HG03103 (cell line): ENCODE measurements around the gene SHLD2.
"Not testable (repeated sequence)": the region's sequence is repeated elsewhere in the genome, so short reads cannot be mapped to it uniquely, and the experiment has no call there.

Source experiments
- ATAC-seq: cut with Tn5 transposase; IDR thresholded peaks from one replicate; pipeline ENCODE4 v1.9.1; 2021; ENCODE audit warnings: low read depth; ENCODE audit not compliant: unreplicated experiment

The SHLD2 gene

DNA sequence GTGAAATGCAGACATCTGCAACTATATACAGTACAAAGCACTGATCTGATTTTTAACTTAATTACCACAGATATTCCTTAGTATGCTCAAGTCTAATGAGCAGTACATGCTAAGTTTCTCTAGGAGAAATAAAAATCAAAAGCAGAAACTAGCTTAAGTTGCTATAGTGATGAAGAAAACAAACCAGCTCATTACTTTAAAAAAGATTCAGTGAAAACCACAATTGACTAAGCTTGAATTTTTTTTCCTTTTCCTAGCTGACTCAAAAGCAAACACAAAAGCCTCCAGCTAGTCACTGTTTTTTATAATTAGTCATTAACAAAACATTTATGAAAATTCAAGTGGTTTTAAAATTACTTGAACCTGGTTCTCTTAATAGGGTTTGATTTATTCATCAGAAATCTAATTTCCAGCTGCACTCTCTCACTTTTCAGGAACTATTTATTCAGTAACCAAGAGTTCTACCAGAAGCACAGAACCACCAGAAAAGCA is 10.7 kb upstream of the SHLD2 start:
- not testable (repeated sequence) for ATAC-seq

DNA sequence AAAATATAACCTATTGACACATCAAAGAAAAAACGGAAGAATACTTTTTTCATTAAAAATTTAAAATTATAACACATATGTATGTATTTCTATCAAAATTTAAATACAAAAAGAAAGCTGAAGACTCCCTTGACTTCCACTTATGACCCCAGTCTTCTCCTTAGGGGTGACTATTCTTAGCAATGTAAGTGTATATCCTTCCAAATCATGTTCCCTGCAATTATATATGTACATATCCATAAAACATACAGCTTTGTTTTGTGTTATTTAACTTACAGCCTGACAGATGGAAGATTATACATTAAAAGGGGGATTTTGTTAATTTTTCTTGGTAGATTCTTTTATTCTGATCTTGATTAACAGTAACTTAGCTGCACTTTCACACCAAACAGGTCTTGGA is 9.5 kb upstream of the SHLD2 start:
- ATAC-seq, result no peak

GRCh38 chr10:87089746-87090145 is 5.3 kb upstream of the SHLD2 start:
- ATAC-seq, result no peak

GRCh38 chr10:87090779-87091178 is 4.2 kb upstream of the SHLD2 start:
- ATAC-seq, result no peak

GRCh38 chr10:87092376-87092860 is 2.6 kb upstream of the SHLD2 start:
- ATAC-seq, result no peak

- no peak for ATAC-seq
These were observed 2.0 kb upstream of the SHLD2 start for GRCh38 chr10:87092861-87093631.

GRCh38 chr10:87093632-87094372 is 1.2 kb upstream of the SHLD2 start:
- ATAC-seq, result peak; percentile 5

DNA sequence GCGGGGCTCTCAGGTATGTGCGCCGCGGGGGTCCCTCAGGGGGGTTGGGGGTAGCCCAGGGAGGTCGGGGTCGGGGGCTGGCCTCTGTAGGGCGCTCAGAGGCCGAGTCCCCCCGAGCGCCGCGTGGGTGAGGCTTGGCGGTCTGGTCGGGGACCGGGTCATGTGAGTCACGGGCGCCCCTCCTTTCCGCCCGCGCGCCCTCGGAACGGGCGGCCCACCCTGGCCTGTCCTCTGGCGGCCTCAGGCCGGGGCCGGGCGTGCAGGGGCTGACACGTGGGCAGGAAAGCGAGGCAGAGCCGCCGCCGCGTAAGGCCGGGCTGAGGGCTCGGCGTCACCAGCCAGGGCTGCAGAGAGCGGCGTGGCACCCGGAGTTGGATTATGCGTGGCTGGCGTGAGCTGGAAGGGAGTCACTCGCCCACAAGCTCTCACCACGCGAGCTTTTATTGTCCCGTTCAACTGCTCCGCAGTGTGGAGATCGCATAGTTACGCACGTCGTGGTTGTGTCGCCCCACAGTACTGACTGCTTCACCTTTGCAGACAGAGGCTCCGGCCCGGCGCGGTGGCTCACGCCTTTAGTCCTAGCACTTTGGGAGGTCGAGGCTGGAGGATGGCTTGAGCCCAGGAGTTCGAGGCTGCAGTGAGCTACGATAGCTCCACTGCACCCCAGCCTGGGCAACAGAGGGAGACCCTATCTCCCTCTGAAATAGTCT is 385 bp downstream of the SHLD2 start:
- ATAC-seq, result peak; percentile 48

- no peak for ATAC-seq
These were observed 7.0 kb downstream of the SHLD2 start for GRCh38 chr10:87101996-87102395.

DNA sequence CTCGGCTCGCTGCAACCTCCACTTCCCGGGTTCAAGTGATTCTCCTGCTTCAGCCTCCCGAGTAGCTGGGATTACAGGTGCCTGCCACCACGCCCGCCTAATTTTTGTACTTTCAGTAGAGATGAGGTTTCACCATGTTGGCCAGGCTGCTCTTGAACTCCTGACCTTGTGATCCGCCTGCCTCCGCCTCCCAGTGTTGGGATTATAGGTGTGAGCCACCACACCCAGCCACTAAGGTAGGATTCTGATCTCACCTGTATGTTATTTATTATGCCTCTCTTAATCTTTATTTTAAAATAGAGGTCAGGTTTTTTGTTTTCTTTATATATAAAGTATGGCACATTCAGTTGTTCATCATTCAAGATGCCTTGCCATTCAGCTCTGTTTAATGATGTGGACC is 9.7 kb downstream of the SHLD2 start:
- ATAC-seq, result not testable (repeated sequence)

GRCh38 chr10:87105446-87106124 is 10.6 kb downstream of the SHLD2 start:
- no peak for ATAC-seq

GRCh38 chr10:87118122-87118521 is 23.1 kb downstream of the SHLD2 start:
- ATAC-seq, result not testable (repeated sequence)

GRCh38 chr10:87119029-87119428 is 24.0 kb downstream of the SHLD2 start:
- ATAC-seq, result not testable (repeated sequence)

- not testable (repeated sequence) for ATAC-seq
These were observed 28.3 kb downstream of the SHLD2 start for GRCh38 chr10:87123351-87123750.

DNA sequence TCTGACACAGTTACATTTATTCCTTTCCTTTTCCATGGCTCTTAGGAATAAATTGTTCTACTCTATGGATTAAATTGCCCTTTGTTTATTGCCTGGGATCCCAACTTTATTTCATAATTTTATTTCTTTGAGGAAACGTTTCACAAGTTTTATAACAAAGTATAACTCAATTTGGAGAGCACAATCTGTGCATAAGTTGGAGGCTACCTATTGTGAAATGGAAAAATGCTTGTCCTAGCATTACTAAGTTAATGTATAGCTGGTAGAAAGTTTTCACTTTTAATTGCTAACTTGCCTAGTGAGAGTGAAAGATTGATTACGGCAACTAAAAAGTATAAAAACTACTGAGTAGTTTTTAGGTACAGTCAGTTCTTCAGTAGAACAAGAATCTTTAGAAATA is 32.0 kb downstream of the SHLD2 start:
- not testable (repeated sequence) for ATAC-seq

DNA sequence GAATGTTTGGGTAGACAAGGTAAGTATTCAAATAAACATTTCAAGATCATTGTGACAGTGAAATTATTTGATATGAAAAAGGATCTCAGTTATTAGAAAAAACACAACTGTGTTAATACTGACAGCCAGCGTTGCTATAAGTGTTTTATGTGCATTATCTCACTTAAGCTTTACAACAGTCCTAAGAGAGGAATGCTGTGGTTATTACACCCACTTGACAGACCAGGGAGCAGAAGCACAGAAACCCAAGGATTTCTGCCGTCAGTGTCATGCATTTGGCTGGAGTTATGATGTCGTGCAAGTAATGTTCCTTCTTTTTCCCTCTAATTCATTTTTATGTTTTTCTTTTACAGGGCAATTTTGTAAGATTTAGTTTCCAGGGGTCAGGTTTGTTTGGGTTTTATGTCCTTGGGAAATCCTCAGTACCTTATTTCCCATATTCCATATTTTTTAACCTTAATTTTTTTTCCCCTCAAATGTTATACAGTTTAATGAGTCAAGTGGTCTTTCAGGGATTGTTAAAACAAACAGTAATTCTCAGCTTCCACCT is 32.7 kb downstream of the SHLD2 start:
- ATAC-seq, result not testable (repeated sequence)

- not testable (repeated sequence) for ATAC-seq
These were observed 37.2 kb downstream of the SHLD2 start for GRCh38 chr10:87132176-87132575.

- ATAC-seq, result not testable (repeated sequence)
These were observed 38.9 kb downstream of the SHLD2 start for GRCh38 chr10:87133936-87134335.

GRCh38 chr10:87134440-87134839 is 39.4 kb downstream of the SHLD2 start:
- ATAC-seq, result not testable (repeated sequence)

- not testable (repeated sequence) for ATAC-seq
These were observed 42.5 kb downstream of the SHLD2 start for GRCh38 chr10:87137478-87137877.
